Heart left ventricle (tissue), 13 donors: Measurements from ENCODE around the gene FJX1.

Experiments
- POLR2A ChIP-seq, 2 donors: fragments of 450-650 bp; IDR thresholded peaks; one replicate each; pipeline ENCODE4 v1.6.1; 2017; ENCODE audit warnings: antibody characterized with exemption in 2 of 2, mild to moderate bottlenecking in 2 of 2, moderate library complexity in 2 of 2
- TF ChIP-seq, protein P1 (sequence below), 12 donors: fragments of 200-600 bp; sonication (generic) in 4 of 12; IDR thresholded peaks; one replicate each; pipeline versions ENCODE4 v1.5.0 to v1.8.0; 2018 to 2022; ENCODE audit warnings: antibody characterized with exemption in 12 of 12, mild to moderate bottlenecking in 5 of 12
- donor health status: ischemic (EF 13 %, LVEDD 7.1; RV severe dilation, severe dysfunction).
- donor health status: DM: no; HTN: yes; CAD: no.
- donor health status: DM: no; HTN: no; CAD: no.
- donor health status: ischemic (EF 25% LVEDD 6.9; RV normal size, moderate dysfunction).
- donor health status: ischemic (EF 25% LVEDD 5.7; RV mildly dilated, moderate dysfunction).
- donor health status: ischemic (EF 35%, LVEDD 5.7; RV mildly dilated, moderate dysfunction).
- donor health status: nonischemic (EF 11% LVEDD 7.7; RV severe dilation, severe dysfunction).
- donor health status: DM: yes; HTN: yes; CAD: no.
- donor health status: PGD.
- donor health status: ischemic (EF 29% LVEDD 5.4; RV normal size, mild dysfunction).
- donor health status: nonischemic (EF 23%, LVEDD 6.1; RV moderate dilation, normal function).

DNA sequence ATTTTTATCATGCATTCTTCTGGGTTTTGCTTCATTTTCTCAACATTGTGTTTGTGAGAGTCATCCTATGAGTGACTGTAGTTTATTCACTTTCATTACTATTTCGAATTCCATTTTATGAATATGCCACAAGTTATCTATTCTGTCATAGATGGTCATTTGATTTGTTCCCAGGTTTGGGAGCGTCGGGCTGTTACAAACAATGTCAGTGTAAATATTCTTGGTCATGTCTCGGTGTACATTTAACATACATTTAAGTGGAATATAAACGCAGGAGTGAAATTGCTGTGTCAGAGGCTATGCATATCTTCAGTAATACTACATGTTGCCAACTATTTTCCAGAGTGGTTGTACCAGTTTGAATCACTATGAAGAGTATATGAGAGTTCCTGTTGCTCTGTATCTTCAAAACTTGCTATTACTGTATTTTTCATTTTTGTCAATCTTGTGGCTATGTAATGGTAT, 46.7 kb downstream of the FJX1 start:
- TF ChIP-seq POLR2A (IDR thresholded peaks at IDR 0.05) = no peak
- TF ChIP-seq, protein P1, sequence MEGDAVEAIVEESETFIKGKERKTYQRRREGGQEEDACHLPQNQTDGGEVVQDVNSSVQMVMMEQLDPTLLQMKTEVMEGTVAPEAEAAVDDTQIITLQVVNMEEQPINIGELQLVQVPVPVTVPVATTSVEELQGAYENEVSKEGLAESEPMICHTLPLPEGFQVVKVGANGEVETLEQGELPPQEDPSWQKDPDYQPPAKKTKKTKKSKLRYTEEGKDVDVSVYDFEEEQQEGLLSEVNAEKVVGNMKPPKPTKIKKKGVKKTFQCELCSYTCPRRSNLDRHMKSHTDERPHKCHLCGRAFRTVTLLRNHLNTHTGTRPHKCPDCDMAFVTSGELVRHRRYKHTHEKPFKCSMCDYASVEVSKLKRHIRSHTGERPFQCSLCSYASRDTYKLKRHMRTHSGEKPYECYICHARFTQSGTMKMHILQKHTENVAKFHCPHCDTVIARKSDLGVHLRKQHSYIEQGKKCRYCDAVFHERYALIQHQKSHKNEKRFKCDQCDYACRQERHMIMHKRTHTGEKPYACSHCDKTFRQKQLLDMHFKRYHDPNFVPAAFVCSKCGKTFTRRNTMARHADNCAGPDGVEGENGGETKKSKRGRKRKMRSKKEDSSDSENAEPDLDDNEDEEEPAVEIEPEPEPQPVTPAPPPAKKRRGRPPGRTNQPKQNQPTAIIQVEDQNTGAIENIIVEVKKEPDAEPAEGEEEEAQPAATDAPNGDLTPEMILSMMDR (IDR thresholded peaks at IDR 0.05) = no peak
